Glomerular visceral epithelial cell (primary cell): ENCODE data around the gene BRCA1.
"Not testable (repeated sequence)": the region's sequence is repeated elsewhere in the genome, so short reads cannot be mapped to it uniquely, and the experiment has no call there.

Source experiments
- DNase-seq: peaks from one replicate; pipeline ENCODE4 v3.0.0-alpha.2; 2016; ENCODE audit errors: extremely low spot score

Gene BRCA1

DNA sequence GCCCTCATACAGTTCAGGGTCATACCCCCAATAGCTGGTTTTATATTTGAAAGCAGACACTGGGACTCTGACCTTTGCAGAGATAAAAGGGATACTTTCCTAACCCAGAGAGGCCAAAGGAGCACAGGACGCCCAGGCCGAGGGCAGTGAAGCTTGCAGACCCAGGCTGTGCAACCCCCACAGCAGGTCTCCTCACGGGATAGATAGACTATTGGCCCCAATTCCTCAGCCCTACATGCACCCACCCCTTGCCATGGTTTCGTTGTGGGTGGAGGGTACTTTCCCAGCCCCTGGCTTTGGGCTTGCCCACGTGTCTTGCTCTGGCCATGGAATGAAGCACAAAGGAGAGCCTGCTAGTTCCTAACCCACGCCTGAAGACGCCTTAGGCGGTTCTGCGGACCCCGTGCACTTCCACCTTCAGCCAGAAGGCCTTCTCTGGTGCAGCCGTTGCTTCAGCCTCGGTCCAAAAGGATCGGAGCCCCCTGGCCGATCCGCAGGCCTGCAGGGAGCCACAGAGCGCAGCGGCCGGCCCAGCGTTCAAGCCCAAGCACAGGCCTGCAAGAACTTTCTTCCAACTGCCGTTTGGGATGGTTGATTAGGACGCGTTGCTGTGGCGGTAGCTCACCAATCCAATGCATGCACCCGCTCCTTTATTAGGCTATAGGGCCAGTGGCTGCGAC lies 9.8 kb upstream of the BRCA1 start:
- no peak for DNase-seq

DNA sequence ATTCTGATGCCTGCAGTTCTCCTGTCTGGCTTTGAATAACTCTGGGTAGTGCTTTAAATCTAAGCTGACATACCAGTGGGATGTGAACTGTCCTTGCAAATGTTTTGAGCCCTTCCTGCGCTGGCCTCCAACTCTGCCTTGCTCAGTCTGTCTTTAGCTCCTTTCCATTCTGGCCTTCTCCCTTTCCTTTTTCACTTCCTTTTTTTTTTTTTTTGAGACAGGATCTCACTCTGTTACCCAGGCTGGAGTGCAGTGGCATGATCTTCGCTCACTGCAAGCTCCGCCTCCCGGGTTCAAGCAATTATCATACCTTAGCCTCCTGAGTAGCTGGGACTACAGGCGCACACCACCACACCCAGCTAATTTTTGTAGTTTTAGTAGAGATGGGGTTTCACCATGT lies 8.3 kb upstream of the BRCA1 start:
- not testable (repeated sequence) for DNase-seq

DNA sequence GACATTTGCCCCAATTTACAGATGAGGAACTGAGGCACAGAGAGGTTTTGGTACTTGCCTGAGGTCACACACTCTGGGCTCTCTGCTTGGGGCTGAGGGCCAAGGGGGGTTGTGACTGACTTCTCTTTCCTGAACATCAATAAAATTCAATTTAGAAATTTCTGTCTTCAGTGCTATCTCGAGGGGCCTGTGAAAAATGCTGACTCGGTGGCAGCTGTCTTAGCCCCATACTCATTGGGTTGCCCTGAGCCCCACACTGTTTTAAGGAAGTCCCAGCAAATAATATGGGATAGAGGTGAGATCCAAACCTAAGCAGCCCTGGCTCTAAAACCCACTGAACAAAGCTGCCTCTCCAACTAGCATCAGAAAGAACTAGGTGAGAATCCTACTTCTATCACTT lies 7.0 kb upstream of the BRCA1 start:
- no peak for DNase-seq

DNA sequence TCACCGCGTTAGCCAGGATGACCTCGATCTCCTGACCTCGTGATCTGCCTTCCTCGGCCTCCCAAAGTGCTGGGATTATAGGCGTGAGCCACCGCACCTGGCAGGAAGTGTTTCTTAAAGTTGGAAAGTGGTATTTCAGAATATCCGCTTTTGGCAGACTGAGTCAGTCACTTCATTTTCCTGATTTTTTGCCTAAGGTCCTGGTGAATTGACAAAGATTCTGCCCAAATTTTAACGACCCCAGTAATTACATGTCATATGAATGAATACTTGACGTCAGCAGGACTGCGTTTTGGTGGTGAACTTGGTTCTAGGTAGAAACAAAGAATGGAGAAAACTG lies 4.5 kb upstream of the BRCA1 start:
- no peak for DNase-seq

DNA sequence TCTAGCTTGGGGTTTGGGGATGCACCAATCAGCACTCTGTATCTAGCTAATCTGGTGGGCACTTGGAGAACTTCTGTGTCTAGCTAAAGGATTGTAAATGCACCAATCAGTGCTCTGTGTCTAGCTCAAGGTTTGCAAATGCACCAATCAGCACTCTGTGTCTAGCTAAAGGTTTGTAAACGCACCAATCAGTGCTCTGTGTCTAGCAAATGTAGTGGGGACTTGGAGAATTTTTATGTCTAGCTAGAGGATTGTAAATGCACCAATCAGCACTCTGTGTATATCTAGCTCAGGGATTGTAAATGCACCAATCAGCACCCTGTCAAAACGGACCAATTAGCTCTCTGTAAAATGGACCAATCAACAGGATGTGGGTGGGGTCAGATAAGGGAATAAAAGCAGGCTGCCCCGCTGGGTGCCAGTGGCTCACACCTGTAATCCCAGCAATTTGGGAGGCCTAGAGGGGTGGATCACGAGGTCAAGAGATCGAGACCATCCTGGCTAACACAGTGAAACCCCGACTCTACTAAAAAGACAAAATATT lies 2.2 kb upstream of the BRCA1 start:
- DNase-seq = not testable (repeated sequence)

DNA sequence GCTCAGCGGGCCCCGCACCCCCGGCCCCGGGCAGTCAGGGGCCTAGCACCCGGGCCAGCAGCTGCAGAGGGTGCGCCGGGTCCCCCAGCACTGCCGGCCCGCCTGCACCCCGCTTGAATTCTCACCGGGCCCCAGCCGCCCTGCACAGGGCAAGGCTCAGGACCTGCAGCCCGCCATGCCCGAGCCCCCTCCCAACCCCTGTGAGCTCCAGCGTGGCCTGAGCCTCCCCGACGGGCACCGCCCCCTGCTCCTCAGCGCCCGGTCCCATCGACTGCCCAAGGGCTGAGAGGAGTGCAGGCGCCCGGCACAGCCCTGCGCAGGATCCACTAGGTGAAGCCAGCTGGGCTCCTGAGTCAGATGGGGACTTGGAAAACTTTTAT lies 1.7 kb upstream of the BRCA1 start:
- no peak for DNase-seq

DNA sequence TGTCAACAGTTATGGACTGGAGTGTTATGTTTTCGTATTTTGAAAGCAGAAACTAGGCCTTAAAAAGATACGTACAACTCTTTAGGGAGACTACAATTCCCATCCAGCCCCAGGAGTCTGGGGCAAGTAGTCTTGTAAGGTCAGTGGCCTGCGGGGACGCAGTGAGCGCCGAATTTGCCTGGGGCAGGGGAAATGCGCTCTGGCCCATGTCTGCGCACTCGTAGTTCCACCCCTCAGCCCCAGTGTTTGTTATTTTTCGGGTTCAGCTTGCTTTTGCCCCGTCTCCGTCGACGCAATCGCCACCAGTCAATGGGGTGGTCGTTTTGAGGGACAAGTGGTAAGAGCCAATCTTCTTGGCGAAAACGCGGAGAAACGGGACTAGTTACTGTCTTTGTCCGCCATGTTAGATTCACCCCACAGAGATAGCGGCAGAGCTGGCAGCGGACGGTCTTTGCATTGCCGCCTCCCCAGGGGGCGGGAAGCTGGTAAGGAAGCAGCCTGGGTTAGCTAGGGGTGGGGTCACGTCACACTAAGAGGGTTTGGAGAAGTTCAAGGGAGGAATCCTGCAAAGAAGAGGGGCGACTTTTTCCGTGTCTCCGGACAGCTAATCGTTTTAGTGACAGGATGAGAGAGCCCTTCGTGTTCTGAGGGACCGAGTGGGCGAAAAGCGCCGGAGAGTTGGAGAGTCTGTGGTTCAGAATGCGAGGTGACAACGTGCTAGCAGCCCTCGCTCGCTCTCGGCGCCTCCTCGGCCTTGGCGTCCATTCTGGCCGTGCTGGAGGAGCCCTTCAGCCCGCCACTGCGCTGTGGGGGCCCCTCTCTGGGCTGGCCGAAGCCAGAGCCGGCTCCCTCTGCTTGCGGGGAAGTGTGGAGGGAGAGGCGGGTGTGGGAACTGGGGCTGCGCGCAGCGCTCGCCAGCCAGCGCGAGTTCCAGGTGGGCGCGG lies 1.1 kb upstream of the BRCA1 start:
- DNase-seq = no peak

DNA sequence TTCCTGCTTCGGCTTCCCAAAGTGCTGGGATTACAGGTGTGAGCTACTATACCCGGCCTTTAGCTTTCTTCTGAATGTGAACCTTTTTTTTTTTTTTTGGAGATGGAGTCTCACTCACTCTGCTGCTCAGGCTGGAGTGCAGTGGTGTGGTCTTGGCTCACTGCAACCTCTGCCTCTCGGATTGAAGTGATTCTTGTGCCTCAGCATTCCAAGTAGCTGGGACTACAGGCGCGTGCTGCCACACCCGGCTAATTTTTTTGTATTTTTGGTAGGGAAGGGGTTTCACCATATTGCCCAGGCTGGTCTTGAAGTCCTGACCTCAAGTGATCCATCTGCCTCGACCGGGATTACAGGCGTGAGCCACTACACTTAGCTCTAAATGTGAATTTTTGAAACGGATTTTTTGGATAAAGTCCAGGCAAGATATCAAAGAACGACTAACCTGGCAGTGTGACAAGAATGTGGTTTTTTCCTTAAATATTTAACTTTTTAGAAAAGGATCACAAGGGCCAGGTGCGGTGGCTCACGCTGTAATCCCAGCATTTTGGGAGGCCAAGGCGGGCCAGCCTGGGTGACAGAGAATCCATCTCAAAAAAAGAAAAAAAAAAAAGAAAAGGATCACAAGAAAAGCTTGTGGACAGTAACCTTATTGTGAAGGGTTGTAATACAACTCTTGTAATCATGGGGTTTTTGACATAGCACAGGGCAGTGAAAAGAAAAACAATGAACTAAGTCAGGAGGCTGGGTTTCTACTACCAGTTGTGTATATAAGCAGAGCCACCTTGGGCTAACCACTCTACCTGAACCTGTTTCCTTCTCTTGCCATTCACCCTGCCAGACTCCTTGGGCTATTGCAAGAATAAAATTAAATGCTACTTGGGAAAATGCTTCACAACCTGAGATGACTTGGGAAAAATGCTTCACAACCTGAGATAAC lies 6.2 kb downstream of the BRCA1 start:
- peak; percentile 43 for DNase-seq

DNA sequence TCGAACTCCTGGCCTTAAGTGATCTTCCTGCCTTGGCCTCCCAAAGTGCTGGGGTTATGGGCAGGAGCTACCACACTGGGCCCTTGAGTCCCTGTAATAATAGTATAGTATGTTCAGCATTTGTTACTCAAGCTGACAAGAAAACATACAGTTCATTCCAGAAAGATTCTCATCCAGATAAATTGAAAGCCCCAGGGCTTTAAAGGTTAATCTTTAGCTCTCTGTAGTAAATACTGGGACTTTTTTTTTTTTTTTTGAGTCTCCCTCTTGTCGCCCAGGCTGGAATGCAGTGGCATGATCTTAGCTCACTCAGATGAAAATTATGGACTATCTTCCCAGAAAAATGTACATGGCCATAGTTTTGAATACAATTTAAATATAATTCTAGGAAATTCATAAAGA lies 11.0 kb downstream of the BRCA1 start:
- no peak for DNase-seq

DNA sequence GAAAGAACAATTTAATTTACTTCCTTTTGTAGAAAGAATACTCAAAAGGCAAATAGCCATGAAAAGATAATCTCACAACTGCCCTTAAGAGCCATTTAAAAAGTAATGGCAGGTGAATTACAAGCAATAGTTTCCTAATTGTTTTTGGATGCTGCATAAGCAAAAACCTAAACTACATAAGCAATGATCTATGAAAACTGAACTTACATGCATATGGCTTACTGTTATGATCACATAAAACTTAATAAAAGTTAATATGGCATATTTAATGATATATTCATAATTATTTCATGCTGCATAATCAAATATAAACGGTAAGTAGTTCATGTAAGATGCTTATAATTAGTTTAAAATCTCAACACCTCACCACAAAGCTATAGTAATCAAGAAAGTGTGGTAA lies 18.6 kb downstream of the BRCA1 start:
- no peak for DNase-seq

DNA sequence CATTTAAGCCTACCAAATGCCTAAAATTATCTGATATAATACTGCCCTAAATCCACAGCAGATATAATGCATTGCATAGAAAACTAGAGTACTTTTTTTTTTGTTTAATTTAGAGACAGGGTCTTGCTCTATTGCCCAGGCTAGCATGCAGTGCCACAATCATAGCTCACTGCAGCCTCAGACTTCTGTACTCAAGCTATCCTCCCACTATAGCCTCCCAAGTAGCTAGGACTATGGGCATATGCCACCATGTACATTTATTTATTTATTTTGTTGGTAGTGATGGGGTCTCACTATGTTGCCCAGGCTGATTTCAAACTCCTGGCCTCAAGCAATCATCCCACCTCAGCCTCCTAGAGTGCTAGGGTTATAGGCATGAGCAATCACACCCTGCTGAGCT lies 20.0 kb downstream of the BRCA1 start:
- DNase-seq = no peak

DNA sequence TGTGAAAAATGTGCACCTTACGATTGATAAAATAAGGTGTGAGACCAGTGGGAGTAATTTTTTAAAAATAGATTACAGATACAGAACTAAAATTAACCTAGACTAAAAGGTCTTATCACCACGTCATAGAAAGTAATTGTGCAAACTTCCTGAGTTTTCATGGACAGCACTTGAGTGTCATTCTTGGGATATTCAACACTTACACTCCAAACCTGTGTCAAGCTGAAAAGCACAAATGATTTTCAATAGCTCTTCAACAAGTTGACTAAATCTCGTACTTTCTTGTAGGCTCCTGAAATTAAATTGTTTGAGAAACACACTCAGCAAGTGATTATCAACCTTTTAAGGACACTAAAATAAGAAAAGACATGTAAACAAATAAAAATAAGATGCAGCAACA lies 20.5 kb downstream of the BRCA1 start:
- DNase-seq = no peak

DNA sequence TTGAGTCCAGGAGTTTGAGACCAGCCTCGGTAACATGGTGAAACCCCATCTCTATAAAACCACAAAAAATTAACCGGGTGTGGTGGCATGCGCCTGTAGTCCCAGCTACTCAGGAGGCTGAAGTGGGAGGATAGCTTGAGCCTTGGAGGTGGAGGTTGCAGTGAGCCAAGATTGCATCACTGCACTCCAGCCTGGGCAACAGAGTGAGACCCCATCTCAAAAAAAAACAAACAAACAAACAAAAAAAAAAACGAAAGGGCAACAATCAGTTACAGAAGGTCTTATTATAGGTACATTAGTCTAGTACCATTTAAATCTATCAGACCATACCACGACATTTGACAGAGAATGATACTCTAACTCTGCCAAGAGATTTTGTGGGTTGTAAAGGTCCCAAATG lies 29.8 kb downstream of the BRCA1 start:
- not testable (repeated sequence) for DNase-seq

DNA sequence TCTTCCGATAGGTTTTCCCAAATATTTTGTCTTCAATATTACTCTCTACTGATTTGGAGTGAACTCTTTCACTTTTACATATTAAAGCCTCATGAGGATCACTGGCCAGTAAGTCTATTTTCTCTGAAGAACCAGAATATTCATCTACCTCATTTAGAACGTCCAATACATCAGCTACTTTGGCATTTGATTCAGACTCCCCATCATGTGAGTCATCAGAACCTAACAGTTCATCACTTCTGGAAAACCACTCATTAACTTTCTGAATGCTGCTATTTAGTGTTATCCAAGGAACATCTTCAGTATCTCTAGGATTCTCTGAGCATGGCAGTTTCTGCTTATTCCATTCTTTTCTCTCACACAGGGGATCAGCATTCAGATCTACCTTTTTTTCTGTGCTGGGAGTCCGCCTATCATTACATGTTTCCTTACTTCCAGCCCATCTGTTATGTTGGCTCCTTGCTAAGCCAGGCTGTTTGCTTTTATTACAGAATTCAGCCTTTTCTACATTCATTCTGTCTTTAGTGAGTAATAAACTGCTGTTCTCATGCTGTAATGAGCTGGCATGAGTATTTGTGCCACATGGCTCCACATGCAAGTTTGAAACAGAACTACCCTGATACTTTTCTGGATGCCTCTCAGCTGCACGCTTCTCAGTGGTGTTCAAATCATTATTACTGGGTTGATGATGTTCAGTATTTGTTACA lies 30.9 kb downstream of the BRCA1 start:
- DNase-seq = no peak

DNA sequence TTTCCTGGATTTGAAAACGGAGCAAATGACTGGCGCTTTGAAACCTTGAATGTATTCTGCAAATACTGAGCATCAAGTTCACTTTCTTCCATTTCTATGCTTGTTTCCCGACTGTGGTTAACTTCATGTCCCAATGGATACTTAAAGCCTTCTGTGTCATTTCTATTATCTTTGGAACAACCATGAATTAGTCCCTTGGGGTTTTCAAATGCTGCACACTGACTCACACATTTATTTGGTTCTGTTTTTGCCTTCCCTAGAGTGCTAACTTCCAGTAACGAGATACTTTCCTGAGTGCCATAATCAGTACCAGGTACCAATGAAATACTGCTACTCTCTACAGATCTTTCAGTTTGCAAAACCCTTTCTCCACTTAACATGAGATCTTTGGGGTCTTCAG lies 32.3 kb downstream of the BRCA1 start:
- no peak for DNase-seq

DNA sequence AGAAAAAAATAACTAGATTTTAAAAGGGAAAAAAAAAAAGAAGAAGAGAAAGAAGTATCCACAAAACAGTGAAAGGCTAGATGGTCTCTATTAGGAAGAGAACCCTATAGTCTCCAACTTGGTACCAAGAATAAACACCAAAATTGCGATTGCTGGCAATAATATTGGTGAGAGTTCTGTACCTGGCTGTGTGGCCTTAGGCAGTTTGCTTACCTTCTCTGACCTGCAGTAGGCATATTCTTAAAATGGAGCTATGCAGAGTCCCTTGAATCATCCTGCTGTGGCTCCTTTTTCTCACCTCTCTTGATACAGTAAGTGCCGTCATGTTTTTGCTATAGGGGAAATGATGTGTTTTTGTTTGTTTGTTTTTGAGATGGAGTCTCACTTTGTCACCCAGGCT lies 35.1 kb downstream of the BRCA1 start:
- DNase-seq = no peak

DNA sequence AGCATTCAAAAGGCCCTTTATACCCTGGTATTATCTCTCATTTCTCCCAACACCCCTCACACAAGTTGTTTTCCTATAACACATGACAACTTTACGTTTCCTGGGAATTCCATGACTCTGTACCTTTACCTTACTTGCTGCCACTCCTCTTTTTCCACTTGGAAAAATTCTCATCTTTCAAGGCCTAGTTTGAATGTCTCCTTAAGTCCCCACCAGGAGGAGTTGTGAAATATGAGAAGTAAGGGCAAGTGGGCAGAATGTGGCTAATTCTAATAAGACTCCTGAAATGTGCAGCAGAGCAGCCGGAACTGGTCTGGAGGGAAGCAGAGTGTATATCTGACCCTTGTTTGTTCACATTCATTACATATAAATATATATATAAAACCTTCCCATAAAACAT lies 39.7 kb downstream of the BRCA1 start:
- DNase-seq = peak; percentile 34

DNA sequence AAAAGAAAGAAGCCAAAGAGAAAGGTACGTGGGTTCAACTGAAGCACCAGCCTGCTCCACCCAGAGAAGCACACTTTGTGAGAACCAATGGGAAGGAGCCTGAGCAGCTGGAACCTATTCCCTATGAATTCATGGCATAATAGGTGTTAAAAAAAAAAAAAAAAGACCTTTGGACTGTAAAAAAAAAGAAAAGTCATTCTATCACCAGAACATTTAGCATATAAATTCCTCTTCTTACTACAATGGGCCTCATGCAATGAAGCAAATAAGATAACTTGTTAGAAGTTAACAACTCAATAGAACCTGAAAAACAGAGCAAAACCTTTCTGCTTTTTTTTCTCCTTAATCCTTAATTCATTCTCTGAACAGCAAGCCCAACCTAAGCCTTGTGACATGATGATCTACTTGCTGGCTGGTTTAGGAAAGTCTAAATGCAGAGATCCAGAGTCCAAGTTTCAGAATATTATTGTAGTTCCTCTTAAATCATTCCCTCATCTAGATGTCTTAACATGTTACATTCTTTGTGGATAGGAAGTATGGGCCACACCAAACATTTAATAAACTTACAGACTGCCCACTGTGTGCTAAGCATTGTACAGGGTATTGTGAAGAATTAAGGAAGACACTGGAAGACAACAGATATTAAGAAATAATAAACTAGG lies 45.4 kb downstream of the BRCA1 start:
- DNase-seq = no peak

DNA sequence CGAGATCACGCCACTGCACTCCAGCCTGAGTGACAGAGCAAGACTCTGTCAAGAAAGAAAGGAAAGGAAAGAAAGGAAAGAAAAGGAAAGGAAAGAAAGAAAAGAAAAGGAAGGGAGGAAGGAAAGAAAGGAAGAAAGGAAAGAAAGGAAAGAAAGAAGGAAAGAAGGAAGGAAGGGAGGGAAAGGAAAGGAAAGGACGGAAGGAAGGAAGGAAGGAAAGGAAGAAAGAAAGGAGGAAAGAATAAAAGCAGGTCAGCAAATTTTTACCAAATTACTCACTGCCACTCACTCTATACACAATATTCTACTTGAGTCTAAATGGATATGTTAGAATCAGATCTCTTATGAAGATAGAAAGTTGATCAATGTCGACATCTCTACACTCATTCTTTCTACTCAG lies 50.3 kb downstream of the BRCA1 start:
- DNase-seq = no peak

DNA sequence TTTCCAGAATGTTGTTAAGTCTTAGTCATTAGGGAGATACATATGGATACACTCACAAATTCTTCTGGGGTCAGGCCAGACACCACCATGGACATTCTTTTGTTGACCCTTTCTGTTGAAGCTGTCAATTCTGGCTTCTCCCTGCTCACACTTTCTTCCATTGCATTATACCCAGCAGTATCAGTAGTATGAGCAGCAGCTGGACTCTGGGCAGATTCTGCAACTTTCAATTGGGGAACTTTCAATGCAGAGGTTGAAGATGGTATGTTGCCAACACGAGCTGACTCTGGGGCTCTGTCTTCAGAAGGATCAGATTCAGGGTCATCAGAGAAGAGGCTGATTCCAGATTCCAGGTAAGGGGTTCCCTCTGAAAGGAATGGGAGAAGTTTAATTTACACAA lies 54.3 kb downstream of the BRCA1 start:
- no peak for DNase-seq

DNA sequence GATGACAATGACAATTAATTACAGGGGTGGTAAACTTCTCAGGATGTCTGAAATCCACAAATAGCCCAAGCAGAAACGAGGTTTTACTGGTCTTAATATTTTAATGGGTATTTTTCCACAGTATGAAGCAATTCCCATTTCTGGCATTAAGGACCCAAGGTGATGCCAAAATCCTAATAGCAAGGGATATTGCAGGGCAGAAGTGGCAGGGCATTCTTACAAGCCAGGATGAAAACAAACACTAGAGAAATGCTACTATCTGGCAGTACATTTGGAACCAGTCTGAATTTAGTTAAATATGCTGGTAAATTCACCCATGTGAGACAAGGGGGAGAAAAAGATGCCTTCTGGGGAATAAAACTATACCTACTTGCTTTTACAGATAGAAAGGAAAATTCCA lies 54.9 kb downstream of the BRCA1 start:
- no peak for DNase-seq
